Spinal cord (tissue), 10 donors: Measurements from ENCODE around the gene NKD2. TPM values are rescaled to one million over a fixed set of nuclear protein-coding genes. Genes with fewer than 3 reads are reported as not detected.
"Not testable (repeated sequence)": the region's sequence is repeated elsewhere in the genome, so short reads cannot be mapped to it uniquely, and the experiment has no call there.

Experiments used
- DNase-seq, 6 donors: peaks; one replicate each; pipeline versions ENCODE4 v3.0.0 to v3.0.0-alpha.2; 2013 to 2015; ENCODE audit warnings: low spot score in 6 of 6, low read depth in 4 of 6
- H3K27ac ChIP-seq: one replicate; pipeline ENCODE4 v1.5.1; 2013; ENCODE audit warnings: low read depth, low read length, control low read depth
- H3K27me3 ChIP-seq: one replicate; pipeline ENCODE4 v1.6.1; 2013; ENCODE audit warnings: low read length; ENCODE audit not compliant: control insufficient read depth, insufficient read depth
- H3K36me3 ChIP-seq: one replicate; pipeline ENCODE4 v1.6.1; 2013; ENCODE audit warnings: low read length; ENCODE audit not compliant: control insufficient read depth, insufficient read depth
- H3K4me1 ChIP-seq: one replicate; pipeline ENCODE4 v1.6.1; 2013; ENCODE audit warnings: low read length; ENCODE audit not compliant: control insufficient read depth, insufficient read depth
- H3K4me3 ChIP-seq: one replicate; pipeline ENCODE4 v1.5.1; 2013; ENCODE audit warnings: low read depth, low read length, control low read depth
- H3K9me3 ChIP-seq: one replicate; pipeline ENCODE4 v1.6.1; 2013; ENCODE audit warnings: low read length; ENCODE audit not compliant: control insufficient read depth, insufficient read depth
- WGBS: methylation state at CpG from one replicate; pipeline ENCODE4 v1.1.5; 2013; ENCODE audit warnings: missing lambda C conversion rate; ENCODE audit not compliant: insufficient coverage; 5-methylcytosine and 5-hydroxymethylcytosine counted together
- polyA plus RNA-seq, 2 donors: library from polyadenylated mRNA; unstranded; fragments of 120-200 nt; gene quantifications; one replicate each; pipeline ENCODE4 v1.2.1, GENCODE V29; 2013; ENCODE audit not compliant: insufficient read length in 2 of 2
- total RNA-seq, 2 donors: library from RNA; depleted of rRNA in 1 of 2; stranded (reverse); fragments of 120-200 nt in 1 of 2; fragments of >200 nt in 1 of 2; gene quantifications; one replicate each; pipeline versions ENCODE4 v1.2.3 to v1.2.4, GENCODE V29; 2013 to 2014
- donor health status: healthy.

NKD2 gene
- total and polyA plus RNA-seq, 4 donors: 5.1 to 25.2 (median 15.4) TPM

DNA sequence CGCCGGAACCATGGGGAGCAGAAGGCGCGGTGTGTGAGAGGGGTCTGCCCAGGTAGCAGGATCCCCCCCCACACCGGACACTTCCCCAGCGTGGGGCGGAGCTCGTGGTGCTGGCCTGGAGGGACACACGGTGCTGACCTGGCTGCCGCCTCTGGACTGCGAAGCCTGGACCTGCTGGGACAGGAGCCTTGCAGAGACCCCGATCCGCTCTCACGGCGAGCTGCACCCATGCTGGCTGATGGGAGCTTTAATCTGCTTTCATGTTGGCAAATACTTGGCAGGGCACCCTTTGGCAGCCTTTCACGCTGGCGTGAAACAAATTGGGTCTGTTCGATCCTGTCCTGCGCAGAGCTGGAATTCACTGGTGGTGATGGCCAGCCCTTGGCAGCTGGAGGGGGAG, 7.4 kb downstream of the NKD2 start:
- WGBS: 59% methylated on average over 17 of the region's 19 CpGs
- peak in 2 of 6 donors; percentile 75 to 86 for DNase-seq
- no peaks in the 10 kb centered on the region for H3K9me3 ChIP-seq
- peaks cover 79% of the 10 kb centered on the region for H3K4me1 ChIP-seq
- H3K27ac ChIP-seq: no peak overlapping the region
- H3K27me3 ChIP-seq: peaks cover 2% of the 10 kb centered on the region
- H3K36me3 ChIP-seq: peaks cover 51% of the 10 kb centered on the region
- no peak overlapping the region for H3K4me3 ChIP-seq

- 61% methylated on average over 13 of the region's 16 CpGs for WGBS
- Histone ChIP-seq H3K9me3 (no peaks in the 10 kb centered on the region), H3K27ac (no peak overlapping the region), H3K27me3 (no peaks in the 10 kb centered on the region), H3K36me3 (peaks cover 49% of the 10 kb centered on the region), H3K4me1 (peaks cover 76% of the 10 kb centered on the region), H3K4me3 (no peak overlapping the region)
- DNase-seq: no peak
Observed at GRCh38 chr5:1016476-1016875, 7.9 kb downstream of the NKD2 start.

- DNase-seq: no peak
- Histone ChIP-seq H3K27ac (no peak overlapping the region), H3K9me3 (no peaks in the 10 kb centered on the region), H3K4me1 (peaks cover 77% of the 10 kb centered on the region), H3K36me3 (peaks cover 48% of the 10 kb centered on the region), H3K27me3 (no peaks in the 10 kb centered on the region), H3K4me3 (no peak overlapping the region)
- 74% methylated on average over 12 of the region's 12 CpGs for WGBS
Observed at GRCh38 chr5:1017056-1017455, 8.5 kb downstream of the NKD2 start.

DNA sequence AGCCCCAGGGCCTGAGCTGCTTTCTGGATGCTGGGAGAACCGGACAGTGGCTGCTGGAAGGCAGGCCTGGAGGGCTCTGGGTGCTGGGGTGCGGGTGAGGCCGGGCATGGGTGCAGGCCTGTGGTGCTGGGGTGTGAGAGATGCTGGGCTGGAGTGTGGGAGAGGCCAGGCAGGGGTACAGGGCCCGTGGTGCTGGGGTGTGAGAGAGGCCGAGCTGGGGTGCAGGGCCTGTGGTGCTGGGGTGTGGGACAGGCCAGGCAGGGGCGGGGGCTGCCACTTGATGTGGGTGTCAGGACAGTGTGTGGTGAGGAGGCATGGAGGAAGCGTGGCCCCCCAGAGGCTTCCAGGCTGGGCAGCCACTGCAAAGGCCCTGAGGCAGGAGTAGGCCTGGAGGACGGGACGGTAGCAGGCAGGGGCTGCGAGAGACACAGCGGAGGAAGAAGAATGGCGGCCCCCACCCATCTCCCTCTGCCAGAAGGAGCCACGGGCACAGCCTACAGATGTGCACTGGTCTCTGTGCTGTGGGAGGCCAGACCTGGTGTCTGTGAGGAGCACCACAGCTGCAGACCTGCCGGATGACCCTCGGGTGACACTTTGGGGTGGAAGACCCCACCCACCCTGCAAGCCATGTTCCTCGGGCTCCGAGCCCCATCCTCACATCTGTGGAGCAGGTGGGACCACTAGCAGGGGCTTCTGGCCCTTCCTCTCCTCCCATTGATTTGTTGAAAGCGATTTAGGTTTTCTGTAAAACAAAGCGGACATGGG, 9.3 kb downstream of the NKD2 start:
- H3K27me3 ChIP-seq: no peaks in the 10 kb centered on the region
- no peak overlapping the region for H3K4me3 ChIP-seq
- no peak overlapping the region for H3K27ac ChIP-seq
- H3K4me1 ChIP-seq: peaks cover 69% of the 10 kb centered on the region
- H3K9me3 ChIP-seq: no peaks in the 10 kb centered on the region
- peaks cover 40% of the 10 kb centered on the region for H3K36me3 ChIP-seq
- 91% methylated on average over 17 of the region's 19 CpGs for WGBS
- DNase-seq: no peak

GRCh38 chr5:1018596-1018995, 10.0 kb downstream of the NKD2 start:
- Histone ChIP-seq H3K4me3 (no peak overlapping the region), H3K4me1 (peaks cover 62% of the 10 kb centered on the region), H3K9me3 (no peaks in the 10 kb centered on the region), H3K27me3 (no peaks in the 10 kb centered on the region), H3K36me3 (peaks cover 33% of the 10 kb centered on the region), H3K27ac (no peak overlapping the region)
- no peak for DNase-seq
- WGBS: 85% methylated on average over 9 of the region's 9 CpGs

DNA sequence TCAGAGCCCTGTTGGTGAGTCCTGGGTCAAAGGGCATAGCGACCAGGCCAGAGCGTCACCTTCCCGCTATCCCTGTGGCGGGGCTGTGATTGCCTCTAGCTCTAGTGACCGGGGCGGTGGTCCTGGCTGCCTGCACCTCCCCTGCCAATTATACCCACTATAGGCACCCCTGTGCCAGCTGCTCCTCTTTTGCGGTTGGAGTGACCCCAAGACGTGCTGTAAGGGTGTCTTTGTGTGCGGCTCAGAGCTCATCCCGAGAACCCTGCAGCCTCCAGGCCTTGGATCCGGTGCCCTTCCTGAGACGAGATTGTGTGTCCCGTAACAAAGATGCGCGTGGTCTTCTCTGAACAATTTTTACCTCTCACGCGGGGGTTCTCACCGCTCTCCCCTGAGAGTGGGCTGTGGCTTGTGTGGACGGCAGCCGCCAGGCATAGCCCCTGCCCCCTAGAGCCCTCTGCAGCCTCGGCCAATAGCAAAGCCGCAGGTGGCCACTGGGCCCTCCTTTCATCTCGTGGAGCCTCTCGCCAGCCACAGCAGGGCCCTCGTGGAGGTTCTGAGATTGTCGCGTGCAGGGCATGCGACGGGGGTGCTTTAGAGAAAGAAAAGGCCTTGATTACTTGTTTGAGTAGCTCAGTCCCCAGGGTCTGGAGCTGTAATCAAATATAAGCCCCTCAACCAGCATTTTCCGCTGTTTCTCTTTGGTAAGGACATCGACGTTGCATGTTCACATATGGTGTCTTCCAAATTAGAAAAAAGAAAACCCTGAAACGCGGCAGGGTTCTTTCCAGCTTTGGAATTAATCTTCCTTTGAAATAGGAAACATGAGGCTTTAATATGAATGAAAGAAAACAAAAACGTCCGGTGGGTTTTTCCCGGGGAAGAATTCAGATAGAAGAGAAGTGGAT, 10.7 kb downstream of the NKD2 start:
- Histone ChIP-seq H3K4me3 (no peak overlapping the region), H3K9me3 (no peaks in the 10 kb centered on the region), H3K36me3 (peaks cover 28% of the 10 kb centered on the region), H3K4me1 (peaks cover 58% of the 10 kb centered on the region), H3K27me3 (no peaks in the 10 kb centered on the region), H3K27ac (peak overlapping the region; percentile 33)
- 59% methylated on average over 33 of the region's 37 CpGs for WGBS
- peak in 2 of 6 donors; percentile 32 to 58 for DNase-seq

DNA sequence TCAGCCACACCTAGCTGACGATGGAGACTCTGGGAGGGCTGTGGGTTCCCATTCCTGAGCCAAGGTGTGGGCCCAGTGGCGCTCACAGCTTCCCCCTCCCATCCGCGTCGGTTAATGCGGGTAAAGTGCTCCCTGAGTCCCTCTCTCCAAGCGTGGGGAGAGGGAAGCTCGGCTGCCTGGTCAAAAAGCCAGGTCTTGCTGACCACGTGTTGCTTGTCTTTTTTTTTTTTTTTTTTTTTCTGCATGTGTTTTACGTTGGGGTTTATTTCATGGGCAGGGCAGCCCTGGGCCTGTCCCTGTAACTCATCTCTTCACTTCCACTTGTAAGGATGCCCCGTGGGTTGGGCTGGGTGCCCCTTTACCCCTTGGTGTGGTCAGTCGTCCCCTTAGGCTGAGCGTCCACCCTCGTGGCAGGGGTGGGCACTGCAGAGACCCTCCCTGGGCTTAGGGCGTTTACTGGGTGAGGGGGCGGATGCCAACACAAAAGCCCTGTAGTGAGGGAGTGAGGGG, 11.9 kb downstream of the NKD2 start:
- no peaks in the 10 kb centered on the region for H3K9me3 ChIP-seq
- 55% methylated on average over 4 of the region's 16 CpGs for WGBS
- peaks cover 18% of the 10 kb centered on the region for H3K36me3 ChIP-seq
- H3K4me1 ChIP-seq: peaks cover 52% of the 10 kb centered on the region
- no peak for DNase-seq
- no peak overlapping the region for H3K4me3 ChIP-seq
- peak overlapping the region; percentile 64 for H3K27ac ChIP-seq
- no peaks in the 10 kb centered on the region for H3K27me3 ChIP-seq

GRCh38 chr5:1021136-1021968, 12.8 kb downstream of the NKD2 start:
- DNase-seq: peak in 2 of 6 donors; percentile 52 to 87
- WGBS: 32% methylated on average over 15 of the region's 29 CpGs
- H3K36me3 ChIP-seq: peaks cover 18% of the 10 kb centered on the region
- no peaks in the 10 kb centered on the region for H3K9me3 ChIP-seq
- H3K4me1 ChIP-seq: peaks cover 44% of the 10 kb centered on the region
- no peak overlapping the region for H3K4me3 ChIP-seq
- H3K27ac ChIP-seq: peak overlapping the region; percentile 64
- H3K27me3 ChIP-seq: no peaks in the 10 kb centered on the region

GRCh38 chr5:1021969-1022336, 13.4 kb downstream of the NKD2 start:
- not testable (repeated sequence) for H3K4me3 ChIP-seq, H3K27ac ChIP-seq, H3K9me3 ChIP-seq, DNase-seq, H3K27me3 ChIP-seq
- H3K4me1 ChIP-seq: peaks cover 40% of the 10 kb centered on the region
- H3K36me3 ChIP-seq: peaks cover 16% of the 10 kb centered on the region
- 51% methylated on average over 5 of the region's 9 CpGs for WGBS
